Caco-2 (cell line): ENCODE results near the gene MAP3K4. TPM values are rescaled to one million over a fixed set of nuclear protein-coding genes. Genes with fewer than 3 reads are reported as not detected.
A peak's percentile ranks its signal among the peaks of the same experiment; 100 is the strongest.

Source experiments
- BruUV-seq: library from RNA; stranded (reverse); fragments of 400-500 nt; replicated peaks from 2 replicates; lab custom pipeline; 2021; lab: Mats Ljungman, UMichigan
- CTCF ChIA-PET: fragments of 300-600 bp; sonication (Branson Sonifier 250); formaldehyde crosslinking; loops from one replicate; lab custom pipeline; 2022; ENCODE audit warnings: antibody characterized with exemption; lab: Charles Lee
- POLR2A ChIA-PET: fragments of 300-600 bp; sonication (Branson Sonifier 250); formaldehyde crosslinking; loops from one replicate; lab custom pipeline; 2022; ENCODE audit warnings: antibody characterized with exemption; lab: Charles Lee
- DNase-seq, 2 experiments: peaks; one replicate each; pipeline versions ENCODE4 v3.0.0 to v3.0.0-alpha.2; 2020 to 2022
- H3K27me3 ChIP-seq: replicated peaks from 2 replicates; pipeline ENCODE4 v1.6.0; 2011; ENCODE audit warnings: low read length; ENCODE audit not compliant: control insufficient read depth, insufficient read depth
- H3K36me3 ChIP-seq: 2 replicates; pipeline ENCODE4 v1.5.1; 2011; ENCODE audit warnings: low read length; ENCODE audit not compliant: control insufficient read depth, insufficient read depth
- H3K4me1 ChIP-seq: fragments of 250-450 bp; sonication (Bioruptor Pico); 2 replicates; pipeline ENCODE4 v1.5.1; 2020; ENCODE audit warnings: mild to moderate bottlenecking
- H3K4me3 ChIP-seq: 2 replicates; pipeline ENCODE4 v1.5.1; 2011; ENCODE audit warnings: low read depth, mild to moderate bottlenecking, control low read depth, low read length
- H3K9me3 ChIP-seq: fragments of 250-450 bp; sonication (Bioruptor Pico); 2 replicates; pipeline ENCODE4 v1.5.1; 2020; ENCODE audit warnings: mild to moderate bottlenecking, moderate library complexity
- H3K27ac Mint-ChIP-seq: one replicate; pipeline ENCODE4 v1.8.0; 2022; ENCODE audit warnings: mixed read lengths; ENCODE audit not compliant: unreplicated experiment
- H3K27me3 Mint-ChIP-seq: one replicate; pipeline ENCODE4 v1.8.0; 2022; ENCODE audit warnings: mixed read lengths; ENCODE audit not compliant: insufficient read depth, unreplicated experiment
- H3K36me3 Mint-ChIP-seq: one replicate; pipeline ENCODE4 v1.8.0; 2022; ENCODE audit warnings: mild to moderate bottlenecking, mixed read lengths; ENCODE audit not compliant: insufficient read depth, unreplicated experiment
- H3K4me1 Mint-ChIP-seq: one replicate; pipeline ENCODE4 v1.8.0; 2022; ENCODE audit warnings: low read depth, mixed read lengths; ENCODE audit not compliant: unreplicated experiment
- H3K4me3 Mint-ChIP-seq: one replicate; pipeline ENCODE4 v1.8.0; 2022; ENCODE audit warnings: mild to moderate bottlenecking, moderate library complexity, mixed read lengths; ENCODE audit not compliant: unreplicated experiment
- H3K9me3 Mint-ChIP-seq: one replicate; pipeline ENCODE4 v1.8.0; 2022; ENCODE audit warnings: mixed read lengths; ENCODE audit not compliant: unreplicated experiment
- CTCF ChIP-seq, 2 experiments: fragments of 200-600 bp in 1 of 2; IDR thresholded peaks; 1 replicate in 1 of 2; 2 replicates in 1 of 2; pipeline versions ENCODE4 v1.5.1 to v1.8.0; 2011 to 2022; ENCODE audit warnings: antibody characterized with exemption in 1 of 2, control low read depth in 1 of 2, inconsistent platforms in 1 of 2, low read depth in 1 of 2, low read length in 1 of 2, mild to moderate bottlenecking in 1 of 2, moderate library complexity in 1 of 2; ENCODE audit not compliant: insufficient read depth in 1 of 2, severe bottlenecking in 1 of 2, unreplicated experiment in 1 of 2
- intact Hi-C: fragments of 100-400 bp; cut with micrococcal nuclease; formaldehyde crosslinking; loops from one replicate; pipeline ENCODE4 v1.10.0; 2022; ENCODE audit not compliant: unreplicated experiment
- total RNA-seq: library from RNA; stranded (reverse); gene quantifications from 2 replicates; pipeline ENCODE4 v1.2.3, GENCODE V29; 2022

Gene MAP3K4
- total RNA-seq, 1 experiment from 2014 or later = 34.3 TPM

DNA sequence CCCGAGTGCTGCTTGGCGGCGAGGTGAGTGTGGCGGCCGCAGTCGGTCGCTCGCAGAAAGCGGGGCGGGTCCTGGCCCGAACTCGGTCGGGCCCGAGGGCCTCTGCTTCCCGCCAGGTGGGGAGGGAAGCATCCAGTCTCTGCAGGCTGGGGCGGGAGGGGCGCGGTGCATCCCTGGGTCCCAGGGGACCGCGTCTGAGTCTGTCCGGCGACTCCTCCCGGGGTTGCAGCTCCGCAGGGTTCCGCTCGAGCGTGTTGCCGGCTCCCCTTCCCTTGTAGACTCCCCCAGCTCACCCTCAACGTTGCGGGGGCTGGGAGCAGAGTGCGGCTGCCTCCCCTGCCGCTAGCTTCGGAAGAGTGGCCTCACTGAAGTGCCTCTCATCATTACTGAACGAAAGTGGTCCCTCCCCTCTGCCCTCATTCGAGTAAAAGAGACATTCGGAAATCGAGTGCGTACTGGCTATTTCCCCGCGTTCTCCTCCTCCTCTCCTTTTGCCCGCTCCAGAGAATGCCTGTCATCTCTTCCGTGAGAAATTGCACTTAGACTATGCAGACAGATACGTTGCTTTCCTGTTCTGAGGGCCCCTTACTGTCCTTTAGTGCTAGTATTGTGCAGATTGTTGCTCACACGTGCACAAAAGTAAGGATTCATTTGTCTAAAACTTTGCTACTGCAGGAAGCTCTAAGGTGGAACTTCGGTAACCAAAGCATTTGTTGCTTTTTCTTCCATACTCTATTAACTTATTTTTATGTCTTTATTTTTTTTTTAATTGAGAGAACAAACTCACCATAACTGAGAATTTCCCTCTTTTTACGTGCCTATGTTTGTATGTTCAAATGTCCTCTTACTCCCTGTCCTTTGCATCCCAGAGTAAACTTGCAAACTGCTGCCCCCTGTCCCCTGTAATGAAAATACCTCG, 751 bp downstream of the MAP3K4 start:
- ChIA-PET POLR2A (interaction anchor here (0.6 kb wide), 1 partner anchor 454 kb away, joined by 7 read pairs; no protein-coding TSS in a partner anchor), CTCF (interaction anchor here (1.0 to 1.1 kb wide), 2 partner anchors 242 to 379 kb away, joined by 5 to 6 read pairs; no protein-coding TSS in a partner anchor)
- no TSS peak for BruUV-seq

GRCh38 chr6:160992980-160993314, 1.4 kb downstream of the MAP3K4 start:
- TF ChIP-seq CTCF (IDR thresholded peaks at IDR 0.05; ENCODE audit: insufficient read depth in 1 of 2, low read depth in 1 of 2, low read length in 1 of 2, severe bottlenecking in 1 of 2, unreplicated experiment in 1 of 2) = no peak
- DNase-seq = no peak
- CTCF ChIA-PET = interaction anchor here (1.0 to 1.1 kb wide), 2 partner anchors 242 to 378 kb away, joined by 5 to 6 read pairs; no protein-coding TSS in a partner anchor
- intact Hi-C loops = loop anchor here (1.0 to 10.0 kb wide), 4 partner anchors 128 to 379 kb away; no protein-coding TSS in a partner anchor
- H3K4me1 ChIP-seq = no peaks in the 10 kb centered on the region; the same call in 1 of the 2 replicates
- no peaks in the 10 kb centered on the region for H3K36me3 ChIP-seq
- H3K9me3 ChIP-seq = no peaks in the 10 kb centered on the region
- H3K4me3 Mint-ChIP-seq = peak overlapping the region; percentile 96
- no peaks in the 10 kb centered on the region for H3K4me1 Mint-ChIP-seq
- no peaks in the 10 kb centered on the region for H3K27me3 Mint-ChIP-seq
- no TSS peak for BruUV-seq
- H3K9me3 Mint-ChIP-seq = no peaks in the 10 kb centered on the region
- H3K4me3 ChIP-seq = no peak overlapping the region
- H3K27me3 ChIP-seq = no peaks in the 10 kb centered on the region
- POLR2A ChIA-PET = no interaction called here
- peaks cover 5% of the 10 kb centered on the region for H3K36me3 Mint-ChIP-seq
- peak overlapping the region; percentile 94 for H3K27ac Mint-ChIP-seq

More for the DNA sequence above, 751 bp downstream of the MAP3K4 start:
- H3K4me3 Mint-ChIP-seq = peak overlapping the region; percentile 96
- H3K27me3 Mint-ChIP-seq = no peaks in the 10 kb centered on the region
- H3K27ac Mint-ChIP-seq = peak overlapping the region; percentile 94
- peak overlapping the region; percentile 97 for H3K4me3 ChIP-seq
- no peaks in the 10 kb centered on the region for H3K36me3 ChIP-seq
- intact Hi-C loops = loop anchor here (1.0 to 10.0 kb wide), 4 partner anchors 128 to 380 kb away; no protein-coding TSS in a partner anchor
- peaks cover 5% of the 10 kb centered on the region for H3K36me3 Mint-ChIP-seq
- H3K9me3 ChIP-seq = no peaks in the 10 kb centered on the region
- no peaks in the 10 kb centered on the region for H3K9me3 Mint-ChIP-seq
- H3K4me1 ChIP-seq = no peaks in the 10 kb centered on the region; the same call in 1 of the 2 replicates
- TF ChIP-seq CTCF (IDR thresholded peaks at IDR 0.05; ENCODE audit: insufficient read depth in 1 of 2, low read depth in 1 of 2, low read length in 1 of 2, severe bottlenecking in 1 of 2, unreplicated experiment in 1 of 2) = peak; percentile 58 to 76
- DNase-seq = peak; percentile 48 to 64
- H3K27me3 ChIP-seq = no peaks in the 10 kb centered on the region
- no peaks in the 10 kb centered on the region for H3K4me1 Mint-ChIP-seq

DNA sequence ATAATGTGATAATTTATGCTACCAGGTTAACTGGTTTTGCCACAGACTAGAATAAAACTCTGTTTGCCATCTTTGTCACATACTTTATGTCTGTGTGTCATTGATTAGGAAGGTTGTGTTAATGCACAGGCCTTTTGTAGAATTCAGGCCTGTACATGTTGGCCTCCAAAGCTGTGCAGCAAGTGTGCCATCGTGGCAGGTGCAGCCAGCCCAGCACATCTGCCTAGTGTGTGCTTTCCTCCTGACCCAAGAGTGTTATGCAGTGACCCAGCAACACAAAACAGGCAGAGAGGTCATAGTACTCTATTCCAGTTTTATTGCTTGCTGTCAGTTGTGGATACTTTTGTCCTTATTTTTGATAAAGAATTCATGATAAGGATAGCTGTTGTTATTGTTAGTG, 3.7 kb downstream of the MAP3K4 start:
- Histone ChIP-seq H3K4me3 (no peak overlapping the region), H3K36me3 (no peaks in the 10 kb centered on the region), H3K4me1 (no peaks in the 10 kb centered on the region; the same call in 1 of the 2 replicates), H3K27me3 (no peaks in the 10 kb centered on the region), H3K9me3 (no peaks in the 10 kb centered on the region)
- no peaks in the 10 kb centered on the region for H3K27me3 Mint-ChIP-seq
- ChIA-PET POLR2A (no interaction called here), CTCF (no interaction called here)
- no peak for TF ChIP-seq CTCF (IDR thresholded peaks at IDR 0.05; ENCODE audit: insufficient read depth in 1 of 2, low read depth in 1 of 2, low read length in 1 of 2, severe bottlenecking in 1 of 2, unreplicated experiment in 1 of 2)
- peaks cover 5% of the 10 kb centered on the region for H3K36me3 Mint-ChIP-seq
- intact Hi-C loops = loop anchor here (10.0 kb wide), 1 partner anchor 130 kb away; no protein-coding TSS in a partner anchor
- no peak overlapping the region for H3K4me3 Mint-ChIP-seq
- no peak for DNase-seq
- H3K4me1 Mint-ChIP-seq = no peaks in the 10 kb centered on the region
- BruUV-seq = no TSS peak
- no peak overlapping the region for H3K27ac Mint-ChIP-seq
- H3K9me3 Mint-ChIP-seq = no peaks in the 10 kb centered on the region
